GM12872 (cell line): ENCODE results near the gene ARFGEF3.

Experiments
- TF ChIP-seq, protein P1 (sequence below): IDR thresholded peaks from 3 replicates; pipeline ENCODE4 v1.5.1; 2011; ENCODE audit warnings: low read depth, mild to moderate bottlenecking, low read length, moderate library complexity; ENCODE audit not compliant: insufficient read depth

ARFGEF3 gene

DNA sequence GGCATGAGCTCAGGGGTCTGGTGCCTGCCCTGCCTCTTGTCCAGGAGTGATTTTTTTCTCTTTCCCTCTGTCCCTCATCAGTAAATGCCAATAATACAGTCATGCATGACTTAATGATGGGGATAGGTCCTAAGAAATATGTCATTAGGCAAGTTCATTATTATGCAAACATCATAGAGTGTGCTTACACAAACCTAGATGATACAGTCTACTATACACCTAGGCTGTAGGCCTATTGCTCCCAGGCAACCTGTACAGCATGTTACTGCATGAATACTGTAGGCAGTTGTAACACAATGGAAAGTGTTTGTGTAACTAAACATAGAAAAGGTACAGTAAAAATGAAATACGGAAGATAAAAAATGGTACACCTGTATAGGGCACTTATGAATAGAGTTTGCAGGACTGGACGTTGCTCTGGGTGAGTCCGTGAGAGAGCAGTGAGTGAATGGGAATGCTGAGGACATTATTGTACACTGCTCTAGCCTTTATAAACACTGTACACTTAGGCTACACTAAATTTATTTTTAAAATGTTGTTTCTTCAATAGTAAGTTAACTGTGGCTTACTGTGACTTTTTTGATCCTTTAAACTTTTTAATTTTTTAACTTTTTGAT is 34.5 kb downstream of the ARFGEF3 start:
- TF ChIP-seq, protein P1, sequence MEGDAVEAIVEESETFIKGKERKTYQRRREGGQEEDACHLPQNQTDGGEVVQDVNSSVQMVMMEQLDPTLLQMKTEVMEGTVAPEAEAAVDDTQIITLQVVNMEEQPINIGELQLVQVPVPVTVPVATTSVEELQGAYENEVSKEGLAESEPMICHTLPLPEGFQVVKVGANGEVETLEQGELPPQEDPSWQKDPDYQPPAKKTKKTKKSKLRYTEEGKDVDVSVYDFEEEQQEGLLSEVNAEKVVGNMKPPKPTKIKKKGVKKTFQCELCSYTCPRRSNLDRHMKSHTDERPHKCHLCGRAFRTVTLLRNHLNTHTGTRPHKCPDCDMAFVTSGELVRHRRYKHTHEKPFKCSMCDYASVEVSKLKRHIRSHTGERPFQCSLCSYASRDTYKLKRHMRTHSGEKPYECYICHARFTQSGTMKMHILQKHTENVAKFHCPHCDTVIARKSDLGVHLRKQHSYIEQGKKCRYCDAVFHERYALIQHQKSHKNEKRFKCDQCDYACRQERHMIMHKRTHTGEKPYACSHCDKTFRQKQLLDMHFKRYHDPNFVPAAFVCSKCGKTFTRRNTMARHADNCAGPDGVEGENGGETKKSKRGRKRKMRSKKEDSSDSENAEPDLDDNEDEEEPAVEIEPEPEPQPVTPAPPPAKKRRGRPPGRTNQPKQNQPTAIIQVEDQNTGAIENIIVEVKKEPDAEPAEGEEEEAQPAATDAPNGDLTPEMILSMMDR = no peak

DNA sequence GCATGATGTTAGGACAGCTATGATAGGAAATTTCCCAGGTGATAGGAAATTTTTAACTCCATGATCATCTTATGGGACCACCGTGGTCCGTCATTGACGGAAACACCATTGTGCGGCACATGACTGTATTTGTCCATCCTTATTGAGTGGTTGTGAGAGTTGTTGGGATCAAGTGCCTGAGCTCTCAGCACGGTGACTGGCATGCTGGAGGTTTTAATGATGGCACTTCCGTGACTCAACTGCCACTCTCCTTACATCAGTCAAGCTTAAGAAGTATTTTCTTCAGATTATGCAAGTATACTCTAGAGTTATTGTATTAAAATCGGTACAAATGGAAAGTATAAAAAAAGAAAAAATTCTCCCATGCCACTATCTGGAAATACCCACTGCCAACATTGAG is 35.8 kb downstream of the ARFGEF3 start:
- TF ChIP-seq, protein P1 = no peak

DNA sequence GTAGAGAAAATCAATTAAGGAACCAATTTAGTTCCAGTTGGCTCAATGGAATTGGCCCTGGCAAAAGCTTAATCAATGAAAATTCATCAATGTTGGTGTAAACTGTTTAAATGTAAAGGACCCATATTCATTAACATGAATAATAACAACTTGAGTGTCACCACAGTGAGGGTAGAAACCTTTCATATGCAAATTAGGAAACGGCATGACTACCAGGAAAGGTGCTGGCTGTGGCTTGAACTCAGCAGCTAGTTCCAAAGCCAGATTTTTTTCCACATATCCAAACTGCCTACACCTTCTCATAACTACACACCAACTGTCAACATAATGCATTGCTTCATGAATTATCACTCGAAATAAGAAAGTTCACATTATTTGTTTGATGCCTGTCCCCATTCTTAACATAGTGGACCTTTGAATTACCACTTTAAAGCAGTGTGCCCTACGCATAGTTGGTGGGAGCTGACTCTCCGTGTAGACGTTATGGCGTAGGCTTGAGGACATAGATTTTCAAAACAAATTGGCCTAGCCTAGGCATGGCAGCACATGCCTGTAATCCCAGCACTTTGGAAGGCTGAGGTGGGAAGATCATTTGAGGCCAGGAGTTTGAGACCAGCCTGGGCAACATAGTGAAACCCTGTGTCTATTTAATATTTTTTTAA is 36.8 kb downstream of the ARFGEF3 start:
- TF ChIP-seq, protein P1 = no peak

DNA sequence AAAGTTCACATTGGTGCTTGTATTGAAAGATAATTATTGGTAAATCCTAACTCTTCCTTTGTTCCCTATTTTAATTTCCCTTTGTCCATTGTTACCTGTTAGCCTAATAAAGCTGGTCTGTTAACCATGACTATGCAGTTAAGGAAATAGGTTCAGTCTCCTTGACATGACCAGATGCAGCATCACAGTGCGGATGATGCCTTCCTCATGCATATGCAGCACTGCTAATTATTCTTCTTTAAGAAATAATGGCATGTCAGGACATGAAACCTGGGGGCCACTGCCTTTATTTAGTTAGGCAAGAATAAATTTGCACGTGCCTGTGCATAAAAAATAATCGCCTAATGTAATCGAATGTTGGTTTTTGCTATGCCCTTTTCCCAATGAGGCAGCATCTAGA is 40.1 kb downstream of the ARFGEF3 start:
- TF ChIP-seq, protein P1 = no peak

DNA sequence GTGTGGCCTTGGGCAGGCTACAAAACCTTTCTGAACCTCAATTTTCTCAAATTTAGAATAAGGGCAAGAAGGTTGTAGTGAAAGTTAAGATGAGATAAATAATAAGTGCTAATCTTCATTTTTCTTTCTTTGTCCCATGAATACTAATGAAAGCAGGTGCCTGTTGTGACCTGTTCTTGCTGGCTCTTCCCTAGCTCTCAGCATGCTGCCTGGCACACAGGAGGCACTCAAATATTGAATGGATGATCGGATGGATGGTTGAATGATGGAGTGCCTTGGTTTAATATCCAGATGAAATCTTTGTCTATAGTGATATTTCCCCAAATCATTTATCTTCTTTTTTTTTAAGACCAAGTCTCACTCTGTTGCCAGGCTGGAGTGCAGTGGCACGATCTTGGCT is 41.6 kb downstream of the ARFGEF3 start:
- TF ChIP-seq, protein P1 = no peak

DNA sequence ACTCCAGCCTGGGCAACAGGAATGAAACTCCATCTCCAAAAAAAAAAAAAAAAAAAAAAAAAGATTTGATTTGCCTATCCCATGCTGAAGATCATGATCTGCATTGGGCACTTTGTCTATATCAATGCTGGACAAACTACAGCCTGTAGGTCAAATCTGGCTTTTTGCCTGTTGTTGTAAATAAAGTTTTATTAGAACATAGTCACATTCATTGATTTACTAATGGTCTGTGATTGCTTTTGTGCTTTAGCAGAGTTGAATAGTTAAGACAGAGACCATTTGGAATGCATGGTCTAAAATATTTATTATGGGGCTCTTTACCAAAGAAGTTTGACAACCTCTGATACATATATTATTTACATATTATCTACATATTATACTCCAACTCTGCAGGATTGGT is 42.6 kb downstream of the ARFGEF3 start:
- TF ChIP-seq, protein P1 = no peak

DNA sequence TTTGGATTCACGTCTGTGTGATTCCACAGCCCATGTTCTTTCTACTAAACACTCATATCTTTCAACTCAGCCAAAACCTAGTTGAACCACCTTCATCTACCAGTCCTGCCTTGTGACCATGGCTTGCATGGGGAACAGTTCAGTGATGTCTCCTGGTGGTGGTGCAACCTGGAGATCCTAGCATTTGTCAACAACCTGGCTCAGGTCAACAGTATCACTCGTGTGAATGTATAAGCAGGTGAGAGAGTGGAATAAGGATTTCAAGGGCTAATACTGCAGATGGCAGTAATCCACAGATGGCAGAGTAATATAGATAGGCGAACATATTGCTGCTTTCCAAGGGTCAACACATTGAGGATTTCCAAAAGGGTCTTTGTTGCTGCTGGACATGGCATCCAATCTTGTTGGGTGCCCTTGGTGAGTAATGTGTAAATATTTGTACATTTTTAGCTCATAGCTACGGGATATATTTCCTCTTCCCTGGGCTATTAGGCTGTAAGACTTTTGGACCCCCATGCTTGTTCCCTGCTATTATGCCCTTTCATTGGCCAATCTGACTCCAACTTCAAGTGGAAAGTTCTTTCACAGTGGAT is 43.1 kb downstream of the ARFGEF3 start:
- TF ChIP-seq, protein P1 = no peak
